Stimulated activated naive CD4-positive, alpha-beta T cell treated with Interleukin-2 at 50 U/mL for 16 hours (primary cell): ENCODE measurements around the gene HERPUD1.

Experiments
- DNase-seq: peaks from one replicate; lab custom pipeline; 2025; lab: John Stamatoyannopoulos, UW

Gene HERPUD1

DNA sequence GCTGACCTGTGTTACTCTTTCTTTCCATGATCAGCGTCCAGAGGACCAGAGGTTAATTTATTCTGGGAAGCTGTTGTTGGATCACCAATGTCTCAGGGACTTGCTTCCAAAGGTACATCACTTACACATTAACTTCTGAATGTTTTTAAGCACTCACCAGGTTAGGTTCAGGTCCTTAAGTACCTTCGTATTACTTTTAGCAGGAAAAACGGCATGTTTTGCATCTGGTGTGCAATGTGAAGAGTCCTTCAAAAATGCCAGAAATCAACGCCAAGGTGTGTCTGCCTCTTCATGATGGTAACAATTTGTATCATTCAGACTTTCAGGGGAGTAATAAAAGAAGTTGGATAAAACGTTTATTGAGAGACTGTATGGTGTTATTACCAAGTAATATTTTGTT lies 3.3 kb downstream of the HERPUD1 start:
- no peak for DNase-seq

DNA sequence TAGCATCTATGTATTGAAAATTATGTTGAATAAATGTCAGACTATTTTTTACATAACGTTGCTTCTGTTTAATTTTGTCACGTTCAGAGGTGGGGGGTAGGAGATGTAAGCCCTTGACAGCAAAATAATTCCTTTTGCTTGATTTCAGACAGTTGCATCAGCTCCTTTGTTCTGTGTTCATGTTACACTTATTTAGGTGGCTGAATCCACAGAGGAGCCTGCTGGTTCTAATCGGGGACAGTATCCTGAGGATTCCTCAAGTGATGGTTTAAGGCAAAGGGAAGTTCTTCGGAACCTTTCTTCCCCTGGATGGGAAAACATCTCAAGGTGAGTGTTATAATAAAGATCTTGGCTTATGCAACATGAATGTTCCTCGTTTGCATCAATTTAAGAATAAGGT lies 4.5 kb downstream of the HERPUD1 start:
- no peak for DNase-seq

DNA sequence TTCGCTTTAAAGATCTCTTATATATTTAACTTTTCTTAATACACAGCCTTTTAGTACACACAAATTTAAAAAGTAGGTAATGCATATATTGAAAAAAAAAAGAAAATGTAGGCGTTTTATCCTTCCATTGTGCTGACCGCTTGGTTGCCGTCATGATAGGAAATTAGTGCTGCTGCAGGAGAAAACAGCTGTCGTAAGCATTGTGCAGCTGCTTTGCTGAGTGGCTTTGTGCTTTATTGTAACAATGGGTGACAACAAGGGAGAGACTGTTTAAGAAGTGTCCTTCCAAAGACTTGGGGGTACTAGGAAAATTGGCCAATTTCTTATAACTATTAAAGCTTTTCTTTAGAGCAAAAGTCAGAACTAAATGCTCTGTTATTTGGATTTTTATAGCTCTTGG lies 5.0 kb downstream of the HERPUD1 start:
- DNase-seq, result no peak

DNA sequence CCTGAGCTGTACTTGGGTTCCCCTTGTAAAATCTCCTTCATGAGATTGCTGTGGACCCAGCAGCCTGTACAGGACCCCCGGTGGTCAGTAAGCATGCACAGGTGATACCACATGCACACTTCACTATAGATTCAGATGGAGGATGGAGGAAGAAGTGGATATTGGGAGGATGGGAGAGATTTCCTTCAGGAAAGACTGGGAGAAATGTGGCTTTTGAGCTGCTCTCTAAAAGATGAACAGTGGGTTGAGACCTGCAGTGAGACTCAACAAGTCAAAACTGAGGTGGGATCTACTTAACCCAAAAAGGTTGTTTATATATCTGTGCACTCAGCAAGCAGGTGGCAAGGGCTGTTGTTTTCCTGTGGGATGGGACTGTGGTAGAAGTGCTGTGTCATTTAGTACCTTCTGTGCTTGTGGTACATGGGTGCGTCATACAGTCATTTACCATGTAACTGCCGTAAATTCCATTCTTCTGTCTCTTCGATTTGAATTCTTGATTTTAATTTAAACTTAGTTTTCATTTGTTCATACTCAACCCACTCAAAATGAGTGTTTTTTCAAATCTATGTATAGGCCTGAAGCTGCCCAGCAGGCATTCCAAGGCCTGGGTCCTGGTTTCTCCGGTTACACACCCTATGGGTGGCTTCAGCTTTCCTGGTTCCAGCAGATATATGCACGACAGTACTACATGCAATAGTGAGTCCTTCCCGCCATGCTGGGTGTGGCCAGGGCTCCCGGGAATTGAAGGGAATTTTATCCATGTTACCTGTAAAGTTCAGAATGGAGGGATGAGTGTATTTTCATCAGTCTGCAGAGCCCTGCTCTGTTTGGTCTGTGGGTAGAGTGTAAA lies 6.9 kb downstream of the HERPUD1 start:
- DNase-seq, result peak; percentile 42

DNA sequence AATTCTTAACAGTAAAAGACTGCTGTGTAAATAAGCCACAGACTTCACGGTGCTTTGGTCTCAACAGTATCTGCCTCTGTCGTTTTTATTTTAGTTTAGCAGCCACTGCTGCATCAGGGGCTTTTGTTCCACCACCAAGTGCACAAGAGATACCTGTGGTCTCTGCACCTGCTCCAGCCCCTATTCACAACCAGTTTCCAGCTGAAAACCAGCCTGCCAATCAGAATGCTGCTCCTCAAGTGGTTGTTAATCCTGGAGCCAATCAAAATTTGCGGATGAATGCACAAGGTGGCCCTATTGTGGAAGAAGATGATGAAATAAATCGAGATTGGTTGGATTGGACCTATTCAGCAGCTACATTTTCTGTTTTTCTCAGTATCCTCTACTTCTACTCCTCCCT lies 7.9 kb downstream of the HERPUD1 start:
- no peak for DNase-seq

DNA sequence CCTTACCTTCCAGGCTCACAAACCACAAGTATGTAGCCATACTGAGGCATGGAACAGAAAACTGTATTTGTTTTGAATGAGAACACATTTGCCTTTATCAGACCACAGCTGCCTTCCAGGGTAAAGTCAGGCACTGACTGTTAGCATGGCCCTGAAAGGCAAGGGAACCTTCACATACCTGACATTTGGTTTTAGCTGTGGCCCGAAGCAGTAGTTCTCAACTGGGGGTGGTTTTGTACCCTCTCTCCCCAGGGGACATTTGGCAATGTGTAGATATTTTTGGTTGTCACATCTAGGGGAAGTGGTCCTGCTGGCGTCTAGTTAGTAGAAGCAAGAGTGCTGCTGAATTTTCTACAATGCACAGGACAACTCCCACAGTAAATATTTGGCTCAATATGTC lies 9.2 kb downstream of the HERPUD1 start:
- no peak for DNase-seq

DNA sequence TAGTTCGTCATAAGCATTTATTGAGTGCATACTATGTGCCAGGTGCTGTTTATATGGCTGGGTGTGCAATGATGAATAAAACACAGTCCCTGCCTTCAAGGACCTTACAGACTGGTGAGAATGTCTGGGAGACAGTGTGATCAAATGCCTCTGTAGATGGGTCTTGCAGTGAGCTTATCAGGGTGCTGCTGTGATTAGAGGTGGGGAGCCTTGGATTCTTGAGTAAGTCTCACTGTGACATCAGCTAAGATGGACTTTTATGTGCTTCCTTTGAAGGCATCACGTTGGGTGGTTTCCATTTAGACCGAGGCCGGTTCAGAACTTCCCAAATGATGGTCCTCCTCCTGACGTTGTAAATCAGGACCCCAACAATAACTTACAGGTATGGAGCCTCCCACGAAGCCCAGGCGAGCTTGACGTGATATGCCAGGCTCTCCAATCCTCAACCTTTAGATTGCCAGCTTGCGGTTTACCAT lies 10.0 kb downstream of the HERPUD1 start:
- no peak for DNase-seq

DNA sequence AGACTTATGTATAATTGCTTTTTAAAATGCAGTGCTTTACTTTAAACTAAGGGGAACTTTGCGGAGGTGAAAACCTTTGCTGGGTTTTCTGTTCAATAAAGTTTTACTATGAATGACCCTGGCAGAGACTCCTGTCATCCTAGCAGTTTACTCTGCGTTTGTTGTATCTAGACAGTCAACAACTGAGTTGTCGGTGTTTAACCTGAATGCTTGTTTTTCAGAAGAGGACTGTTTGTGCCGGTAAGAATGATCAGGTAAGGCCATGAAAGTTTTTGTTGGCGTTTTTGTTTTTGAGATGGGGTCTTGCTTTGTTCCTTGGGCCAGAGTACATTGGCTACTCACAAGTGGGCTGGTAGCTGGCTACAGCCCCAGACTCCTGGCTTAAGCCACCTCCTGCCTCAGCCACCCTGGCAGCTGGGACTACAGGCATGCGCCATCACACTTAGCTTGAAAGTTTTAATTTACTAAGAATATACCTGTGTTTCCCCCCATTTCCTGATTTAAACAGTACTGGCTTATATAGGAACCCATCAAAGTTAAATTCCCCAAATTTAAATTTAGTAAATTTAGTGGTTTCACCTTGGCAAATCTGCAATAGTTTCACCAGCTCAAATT lies 11.9 kb downstream of the HERPUD1 start:
- DNase-seq, result no peak

DNA sequence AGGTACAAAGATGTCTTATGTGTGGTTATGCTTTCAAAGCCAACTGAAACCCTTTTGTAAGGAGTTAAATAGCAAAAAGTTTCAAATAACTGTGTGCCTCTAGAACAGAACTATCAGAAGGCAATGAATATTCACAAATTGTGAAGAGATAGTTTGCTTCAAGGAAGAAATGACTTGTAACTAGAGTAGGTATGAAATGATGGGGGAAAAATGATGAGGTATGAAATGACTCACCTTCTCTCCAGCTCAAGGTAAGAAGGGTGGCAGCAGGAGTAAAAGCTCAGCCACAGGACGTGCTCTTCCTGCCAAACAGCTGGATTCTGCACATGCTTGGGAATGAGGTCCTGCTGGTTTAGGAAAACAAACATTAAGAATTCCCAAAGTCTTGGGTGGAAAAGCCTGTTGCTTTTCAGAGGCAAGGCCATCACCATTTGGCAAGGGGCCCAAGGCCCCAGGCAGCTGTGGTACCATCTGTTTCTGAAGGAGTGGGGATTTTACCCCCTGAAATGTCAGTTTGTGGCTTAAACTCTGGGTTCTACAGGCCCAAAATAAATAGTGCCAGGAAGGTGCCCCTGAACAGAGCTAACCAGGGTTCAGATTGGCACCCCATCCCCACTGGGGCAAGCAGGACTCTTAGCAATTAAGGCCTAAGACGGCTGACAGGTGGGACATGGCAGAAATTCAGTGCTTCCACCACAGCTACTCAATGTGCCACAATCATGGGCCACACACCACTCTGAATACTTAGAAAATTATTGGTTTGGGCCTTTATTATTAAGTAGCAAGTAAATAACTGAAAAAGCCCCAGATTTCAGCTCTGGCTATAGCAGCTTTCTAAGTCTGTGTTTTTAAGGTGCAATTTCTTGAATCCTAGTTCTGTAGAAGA lies 13.3 kb downstream of the HERPUD1 start:
- DNase-seq, result no peak

DNA sequence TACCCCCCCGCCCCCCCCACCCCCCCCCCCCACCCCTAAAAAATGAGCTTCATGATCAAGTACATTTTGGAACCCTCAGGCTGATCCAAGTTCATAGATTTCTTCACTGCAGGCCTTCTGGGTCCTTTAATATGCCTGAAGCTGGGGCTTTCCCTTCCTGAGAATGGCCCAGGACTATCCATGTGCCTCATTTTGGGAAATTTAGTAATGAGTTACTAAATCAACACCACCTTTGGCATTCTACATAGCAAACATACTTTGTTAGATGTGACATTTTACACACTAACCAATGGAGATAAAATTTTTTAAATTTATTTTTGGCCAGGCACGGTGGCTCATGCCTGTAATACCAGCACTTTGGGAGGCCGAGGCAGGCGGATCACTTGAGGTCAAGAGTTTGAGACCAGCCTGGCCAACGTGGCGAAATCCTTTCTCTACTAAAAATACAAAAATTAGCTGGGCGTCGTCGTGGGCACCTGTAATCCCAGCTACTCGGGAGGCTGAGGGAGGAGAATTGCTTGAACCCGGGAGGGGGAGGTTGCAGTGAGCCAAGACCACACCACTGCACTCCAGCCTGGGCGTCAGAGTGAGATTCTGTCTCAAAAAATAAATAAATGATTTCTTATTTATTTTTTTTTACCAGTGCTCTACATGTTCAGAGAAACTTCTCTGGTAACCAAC lies 14.0 kb downstream of the HERPUD1 start:
- no peak for DNase-seq

DNA sequence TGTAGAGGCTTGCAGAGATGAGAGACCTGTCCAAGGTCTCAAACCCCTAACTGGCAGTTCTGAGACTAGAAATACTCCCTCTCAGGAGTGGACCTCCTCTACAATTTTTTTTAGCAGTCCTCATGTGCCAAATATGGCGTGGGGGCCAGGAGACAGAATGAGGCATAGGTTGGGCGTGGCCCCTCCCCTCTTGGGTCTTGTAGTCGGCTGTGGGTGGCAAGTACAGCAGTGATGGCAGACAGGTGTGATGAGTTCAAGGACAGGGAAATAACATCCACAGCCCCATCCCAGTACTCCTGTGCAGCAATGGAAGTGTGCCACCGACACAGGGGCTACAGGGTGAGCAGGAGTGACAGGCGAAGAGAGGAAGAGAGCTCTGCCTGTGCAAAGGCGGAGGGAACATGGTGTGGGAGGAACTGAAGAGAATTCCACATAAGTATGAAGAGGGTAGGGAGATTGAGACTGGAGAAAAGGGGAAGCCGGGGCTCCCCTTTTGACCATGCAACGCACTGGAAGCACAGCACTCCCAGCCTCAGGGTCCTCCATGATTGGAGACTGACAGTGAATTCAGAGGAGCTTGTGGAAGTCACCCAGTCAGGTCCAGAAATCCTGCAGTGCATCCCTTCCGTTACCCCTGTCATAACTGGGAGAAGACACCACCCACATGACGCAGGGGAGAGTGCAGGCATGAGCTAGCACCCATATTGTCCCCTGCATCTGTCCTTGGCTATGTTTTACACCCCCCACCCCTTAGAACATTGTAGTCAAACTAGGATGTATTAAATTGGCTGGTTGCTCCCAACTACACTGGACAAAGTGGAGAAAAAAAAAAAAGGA lies 15.0 kb downstream of the HERPUD1 start:
- DNase-seq, result no peak

DNA sequence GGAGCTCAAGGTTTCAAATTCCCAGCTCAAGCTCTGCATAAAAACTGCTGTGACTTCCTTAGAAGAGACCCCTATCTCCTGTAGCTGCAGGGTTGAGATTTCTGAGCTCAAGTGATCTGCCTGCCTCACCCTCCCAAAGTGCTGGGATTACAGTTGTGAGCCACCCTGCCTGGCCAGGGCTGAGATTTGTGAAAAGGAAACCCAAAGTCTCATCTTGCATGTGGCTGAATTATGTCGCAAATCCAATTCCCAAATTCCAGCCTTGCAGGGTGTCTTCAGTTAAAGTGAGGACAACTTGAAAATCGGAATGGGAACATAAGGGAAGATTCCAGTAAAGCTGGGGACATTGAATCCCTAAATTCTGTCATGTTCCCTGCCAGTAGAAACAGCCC lies 15.7 kb downstream of the HERPUD1 start:
- no peak for DNase-seq

DNA sequence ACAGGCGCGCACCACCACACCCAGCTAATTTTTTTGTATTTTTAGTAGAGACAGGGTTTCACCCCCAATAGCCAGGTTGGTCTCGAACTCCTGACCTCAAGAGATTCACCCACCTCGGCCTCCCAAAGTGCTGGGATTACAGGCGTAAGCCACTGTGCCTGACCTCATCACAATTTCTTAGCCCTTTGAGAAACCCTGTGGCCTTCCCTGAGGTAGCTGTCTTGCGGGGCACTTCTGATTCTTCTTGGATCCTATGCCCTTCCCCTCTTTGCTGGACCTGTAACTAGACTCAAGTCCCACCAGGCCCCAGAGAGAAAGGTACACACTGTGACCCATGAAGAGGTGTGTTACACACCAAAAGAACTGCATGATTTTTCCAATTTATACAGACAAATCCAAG lies 16.3 kb downstream of the HERPUD1 start:
- DNase-seq, result no peak

DNA sequence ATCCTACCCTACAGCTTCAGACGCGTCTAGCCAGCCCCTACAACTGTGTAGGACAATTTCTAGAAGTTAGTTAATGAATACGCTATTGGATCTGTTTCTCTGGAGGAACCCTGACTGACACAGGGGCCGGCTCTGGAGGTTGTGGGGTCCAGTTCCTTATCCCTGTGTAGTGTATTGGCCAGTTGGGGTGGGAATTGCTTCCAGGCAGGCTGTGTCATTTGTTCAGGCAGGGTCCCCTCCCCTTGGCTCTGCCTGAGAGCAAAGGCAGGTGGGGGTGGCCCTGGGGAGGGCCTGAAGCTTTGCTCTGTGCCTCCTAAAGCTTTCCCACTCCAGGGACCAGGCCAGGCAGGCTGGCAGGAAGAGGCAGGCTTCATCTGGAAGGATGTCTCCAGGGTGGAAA lies 18.1 kb downstream of the HERPUD1 start:
- DNase-seq, result no peak

DNA sequence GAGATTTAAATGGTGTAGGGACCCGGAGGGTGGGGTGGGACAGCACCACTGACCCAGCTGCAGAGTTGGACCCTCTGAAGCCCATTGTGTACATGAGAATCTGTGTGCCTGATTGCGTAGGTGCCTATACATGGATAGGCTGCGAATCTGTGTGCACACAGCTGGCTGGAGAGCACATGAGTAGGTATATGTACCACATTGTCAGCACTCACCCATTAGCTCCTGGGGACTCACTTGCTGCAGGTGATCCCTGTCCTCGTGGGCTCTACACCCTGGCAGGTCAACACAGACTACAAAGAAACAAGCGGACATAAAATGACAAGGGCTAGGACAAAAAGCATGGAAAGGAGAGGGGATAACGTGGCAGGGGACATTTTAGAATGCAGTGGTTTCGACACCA lies 18.5 kb downstream of the HERPUD1 start:
- DNase-seq, result no peak

DNA sequence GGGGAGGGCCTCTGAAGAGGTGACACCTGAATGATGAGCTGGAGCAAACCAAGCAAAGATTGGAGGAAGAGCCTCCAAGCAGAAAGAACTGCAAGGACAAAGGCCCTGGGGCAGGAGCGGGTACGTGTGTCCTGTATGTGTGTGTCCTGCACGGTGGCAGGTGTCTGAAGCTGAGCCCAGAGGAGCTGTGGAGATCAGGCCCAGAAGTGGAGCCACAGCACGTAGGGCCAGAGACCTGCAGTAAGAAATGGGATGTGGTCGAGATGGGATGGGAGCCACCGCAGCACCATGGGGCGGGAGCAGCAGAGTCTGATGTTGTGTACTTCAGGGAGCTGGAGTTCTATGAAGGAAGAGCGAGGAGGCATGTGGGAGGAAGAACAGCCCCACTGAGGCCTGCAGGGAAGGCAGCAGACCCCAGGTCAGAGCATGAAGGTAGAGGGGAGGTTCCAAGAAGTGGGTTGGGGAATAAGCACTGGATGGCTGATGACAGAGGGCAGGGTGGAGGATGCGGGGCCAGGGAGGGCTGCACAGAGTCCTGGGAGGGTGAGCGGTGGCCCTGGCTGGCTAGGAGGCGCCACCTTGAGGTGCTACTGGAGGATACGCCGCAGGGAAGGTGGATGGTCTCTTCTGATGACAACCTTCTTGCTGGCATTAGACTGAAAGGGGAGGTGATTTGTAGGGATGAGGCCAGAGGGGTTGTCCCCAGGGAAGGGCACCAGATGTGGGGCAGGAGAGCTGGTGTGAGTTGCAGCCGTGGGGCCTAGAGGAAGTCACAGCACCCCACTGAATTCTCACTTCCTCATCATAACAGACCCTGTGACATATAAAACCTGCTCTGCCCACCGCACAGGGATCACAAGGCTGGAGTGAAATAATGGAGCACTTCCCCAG lies 19.2 kb downstream of the HERPUD1 start:
- peak; percentile 27 for DNase-seq

DNA sequence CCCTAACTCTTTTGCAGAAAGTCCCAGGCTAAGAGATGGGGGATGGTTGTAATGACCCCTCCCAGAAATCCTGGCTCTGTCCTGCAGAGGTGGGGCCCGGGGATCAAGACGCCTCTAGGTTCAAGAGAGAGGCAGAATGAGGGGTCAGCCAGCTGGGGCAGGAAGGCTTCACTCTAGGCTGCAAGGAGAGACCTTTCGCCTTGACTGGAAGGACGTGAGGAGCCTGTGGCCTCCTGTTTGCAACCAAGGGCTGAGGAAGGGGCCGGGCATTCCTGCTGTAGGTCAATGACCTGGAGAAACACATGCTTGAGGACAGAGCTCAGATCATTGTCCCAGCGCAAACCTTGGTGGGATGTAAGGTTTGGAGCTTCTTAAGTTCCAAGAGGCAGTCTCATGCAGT lies 21.1 kb downstream of the HERPUD1 start:
- DNase-seq, result no peak

DNA sequence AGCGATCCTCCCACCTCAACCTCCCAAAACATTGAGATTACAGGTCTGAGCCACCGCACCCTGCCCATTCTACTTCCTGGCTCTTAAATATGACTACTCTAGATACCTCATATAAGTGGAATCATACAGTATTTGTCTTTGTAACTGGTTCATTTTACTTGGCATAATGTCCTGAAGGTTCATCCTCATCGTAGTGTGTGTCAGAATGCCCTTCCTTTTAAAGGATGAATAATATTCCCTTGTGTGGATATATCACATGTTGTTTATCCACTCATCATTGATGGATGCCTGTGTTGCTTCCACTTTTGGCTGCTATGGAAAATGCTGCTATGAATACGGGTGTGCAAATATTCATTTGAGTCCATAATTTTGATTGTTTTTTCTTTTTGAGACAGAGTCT lies 24.1 kb downstream of the HERPUD1 start:
- DNase-seq, result no peak

DNA sequence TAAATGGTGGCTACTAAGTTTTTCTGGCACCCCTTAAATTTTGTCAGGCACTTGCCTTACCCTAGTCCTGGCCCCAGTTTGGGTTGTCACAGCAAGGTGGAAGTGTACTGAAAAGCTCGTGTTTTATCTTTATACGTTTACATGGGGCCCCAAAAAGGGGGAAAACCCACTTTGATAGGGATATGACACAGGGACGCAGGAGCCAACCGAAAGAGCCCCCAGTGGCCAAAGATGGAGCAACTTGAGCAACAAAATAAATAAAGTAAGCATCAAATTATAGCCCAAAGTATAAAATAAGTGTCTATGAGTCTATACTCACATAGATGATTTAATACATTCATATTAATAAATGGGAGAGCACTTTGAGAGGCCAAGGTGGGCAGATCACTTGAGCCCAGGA lies 24.8 kb downstream of the HERPUD1 start:
- DNase-seq, result no peak

DNA sequence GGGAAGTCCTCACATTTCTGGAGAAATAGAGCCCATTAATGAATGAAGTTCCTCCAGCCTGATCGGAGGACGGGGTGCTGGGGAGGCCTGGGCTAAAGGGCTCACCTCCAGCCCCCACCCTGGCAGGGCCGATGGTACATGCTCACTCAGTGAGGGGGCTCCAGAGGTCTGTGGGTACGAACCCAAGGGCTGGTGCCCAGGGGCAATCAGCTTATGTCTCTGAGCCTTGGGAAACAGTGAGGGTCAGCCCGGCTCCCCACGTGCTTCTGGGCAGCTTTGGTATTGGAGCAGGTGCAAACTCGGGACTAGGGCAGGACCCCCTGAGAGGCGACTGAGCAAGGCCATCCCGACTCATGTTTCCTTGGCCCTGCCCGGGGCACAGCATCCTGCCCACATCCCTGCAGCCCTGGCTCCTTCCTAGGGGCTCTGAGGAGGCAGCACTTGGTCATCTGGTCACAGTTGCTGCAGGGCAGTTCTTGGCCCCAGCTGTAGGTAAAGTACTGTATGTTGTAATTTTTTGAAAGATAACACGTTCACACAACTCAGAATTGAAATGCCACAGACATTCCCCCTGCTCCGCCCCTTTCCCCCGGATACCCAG lies 28.8 kb downstream of the HERPUD1 start:
- DNase-seq, result no peak
